Measurements from ENCODE around the gene OR9Q1. TPM values are rescaled to one million over a fixed set of nuclear protein-coding genes. Genes with fewer than 3 reads are reported as not detected.

OR9Q1 gene
- total RNA-seq, 5 donors from 2014 or later (not counting 1 experiment from before 2014, with no cell fraction given): not detected

- H3K9me3 ChIP-seq: no peaks in the 10 kb centered on the region
- ChIA-PET CTCF (no interaction called here), POLR2A (no interaction called here)
- Mint-ChIP-seq H3K36me3 (no peaks in the 10 kb centered on the region), H3K27me3 (peaks cover 6 to 21% of the 10 kb centered on the region in 2 donors), H3K4me3 (no peak overlapping the region), H3K4me1 (no peaks in the 10 kb centered on the region), H3K27ac (no peak overlapping the region), H3K9me3 (peaks cover 0 to 4% (median 0%) of the 10 kb centered on the region in 3 donors)
- 52% methylated on average over 2 of the region's 6 CpGs for WGBS (ENCODE audit: insufficient coverage)
- ATAC-seq (replicated peaks in 1 of 4) (no peak), DNase-seq (no peak)
- peaks cover 0 to 2% of the 10 kb centered on the region in 2 experiments for H3K27me3 ChIP-seq (replicated peaks in 1 of 2; ENCODE audit: control insufficient read depth in 2 of 2, extremely low read depth in 1 of 2, insufficient read depth in 2 of 2, low read length in 1 of 2)
- H3K36me3 ChIP-seq (ENCODE audit: control insufficient read depth in 2 of 2, extremely low read depth in 1 of 2, insufficient read depth in 1 of 2, low read length in 1 of 2): no peaks in the 10 kb centered on the region
- H3K4me1 ChIP-seq (ENCODE audit: control insufficient read depth in 1 of 2, extremely low read depth in 1 of 2, insufficient read depth in 2 of 2, low read length in 2 of 2): no peaks in the 10 kb centered on the region
- H3K4me3 ChIP-seq (ENCODE audit: control insufficient read depth in 1 of 2, extremely low read depth in 1 of 2, low read length in 1 of 2): no peak overlapping the region
- H3K27ac ChIP-seq (ENCODE audit: low read length): no peak overlapping the region
These were observed 5.2 kb downstream of the OR9Q1 start for GRCh38 chr11:58028687-58029411.

- Mint-ChIP-seq H3K27me3 (peaks cover 5 to 18% of the 10 kb centered on the region in 2 donors), H3K4me3 (no peak within 1 kb of the TSS), H3K36me3 (no peaks in the 10 kb centered on the region), H3K9me3 (peaks cover 0 to 12% (median 0%) of the 10 kb centered on the region in 3 donors), H3K4me1 (no peaks in the 10 kb centered on the region), H3K27ac (no peak within 1 kb of the TSS)
- no peak for ATAC-seq (replicated peaks in 1 of 4)
- no peaks in the 10 kb centered on the region for H3K36me3 ChIP-seq (ENCODE audit: control insufficient read depth in 2 of 2, extremely low read depth in 1 of 2, insufficient read depth in 1 of 2, low read length in 1 of 2)
- ChIA-PET POLR2A (no interaction called here), CTCF (no interaction called here)
- no peaks in the 10 kb centered on the region for H3K9me3 ChIP-seq
- H3K4me1 ChIP-seq (ENCODE audit: control insufficient read depth in 1 of 2, extremely low read depth in 1 of 2, insufficient read depth in 2 of 2, low read length in 2 of 2): no peaks in the 10 kb centered on the region
- no peak for DNase-seq
- H3K27ac ChIP-seq (ENCODE audit: low read length): no peak within 1 kb of the TSS
- no peak within 1 kb of the TSS for H3K4me3 ChIP-seq (ENCODE audit: control insufficient read depth in 1 of 2, extremely low read depth in 1 of 2, low read length in 1 of 2)
- H3K27me3 ChIP-seq (replicated peaks in 1 of 2; ENCODE audit: control insufficient read depth in 2 of 2, extremely low read depth in 1 of 2, insufficient read depth in 2 of 2, low read length in 1 of 2): no peaks in the 10 kb centered on the region
These were observed 7.0 kb downstream of the OR9Q1 start, which contains the start of gene OR6Q1 for GRCh38 chr11:58030653-58031052. Gene OR6Q1, plus strand, starts transcription at chr11:58030953. Its CDS starts 0 bp downstream, at chr11:58030953.

- POLR2A ChIA-PET: interaction anchor here in 1 of 2 donors (0.7 kb wide), 1 partner anchor 476 kb away, joined by 5 read pairs; no protein-coding TSS in a partner anchor
These were observed 10.8 kb downstream of the OR9Q1 start for GRCh38 chr11:58034471-58034870.

GRCh38 chr11:58039589-58039988 is 15.9 kb downstream of the OR9Q1 start:
- ATAC-seq (replicated peaks in 1 of 4): no peak
- no peaks in the 10 kb centered on the region for H3K4me1 ChIP-seq (ENCODE audit: control insufficient read depth in 1 of 2, extremely low read depth in 1 of 2, insufficient read depth in 2 of 2, low read length in 2 of 2)
- H3K4me3 ChIP-seq (ENCODE audit: control insufficient read depth in 1 of 2, extremely low read depth in 1 of 2, low read length in 1 of 2): no peak overlapping the region
- H3K9me3 Mint-ChIP-seq: peaks cover 7 to 20% (median 13%) of the 10 kb centered on the region in 3 donors
- no peaks in the 10 kb centered on the region for H3K36me3 Mint-ChIP-seq
- peaks cover 0 to 10% of the 10 kb centered on the region in 2 experiments for H3K27me3 ChIP-seq (replicated peaks in 1 of 2; ENCODE audit: control insufficient read depth in 2 of 2, extremely low read depth in 1 of 2, insufficient read depth in 2 of 2, low read length in 1 of 2)
- no peak overlapping the region for H3K27ac Mint-ChIP-seq
- no peaks in the 10 kb centered on the region for H3K4me1 Mint-ChIP-seq
- H3K4me3 Mint-ChIP-seq: no peak overlapping the region
- DNase-seq: no peak
- ChIA-PET POLR2A (no interaction called here), CTCF (interaction anchor here in 1 of 2 donors (0.5 kb wide), 1 partner anchor 1455 kb away, joined by 4 read pairs; no protein-coding TSS in a partner anchor)
- H3K27ac ChIP-seq (ENCODE audit: low read length): no peak overlapping the region
- no peaks in the 10 kb centered on the region for H3K9me3 ChIP-seq
- no peaks in the 10 kb centered on the region for H3K36me3 ChIP-seq (ENCODE audit: control insufficient read depth in 2 of 2, extremely low read depth in 1 of 2, insufficient read depth in 1 of 2, low read length in 1 of 2)
- H3K27me3 Mint-ChIP-seq: peaks cover 6 to 26% of the 10 kb centered on the region in 2 donors

More at GRCh38 chr11:58034471-58034870, 10.8 kb downstream of the OR9Q1 start:
- no peak overlapping the region for H3K27ac Mint-ChIP-seq
- no CpG with 5 or more reads among the region's 2 CpGs for WGBS (ENCODE audit: insufficient coverage)
- CTCF ChIA-PET: no interaction called here
- H3K4me3 Mint-ChIP-seq: no peak overlapping the region
- Histone ChIP-seq H3K27ac (ENCODE audit: low read length) (no peak overlapping the region), H3K9me3 (no peaks in the 10 kb centered on the region), H3K27me3 (replicated peaks in 1 of 2; ENCODE audit: control insufficient read depth in 2 of 2, extremely low read depth in 1 of 2, insufficient read depth in 2 of 2, low read length in 1 of 2) (no peaks in the 10 kb centered on the region), H3K36me3 (ENCODE audit: control insufficient read depth in 2 of 2, extremely low read depth in 1 of 2, insufficient read depth in 1 of 2, low read length in 1 of 2) (no peaks in the 10 kb centered on the region), H3K4me3 (ENCODE audit: control insufficient read depth in 1 of 2, extremely low read depth in 1 of 2, low read length in 1 of 2) (no peak overlapping the region), H3K4me1 (ENCODE audit: control insufficient read depth in 1 of 2, extremely low read depth in 1 of 2, insufficient read depth in 2 of 2, low read length in 2 of 2) (no peaks in the 10 kb centered on the region)
- peaks cover 7 to 20% (median 7%) of the 10 kb centered on the region in 3 donors for H3K9me3 Mint-ChIP-seq
- DNase-seq: no peak
- ATAC-seq (replicated peaks in 1 of 4): no peak
- H3K36me3 Mint-ChIP-seq: no peaks in the 10 kb centered on the region
- H3K27me3 Mint-ChIP-seq: peaks cover 1 to 18% of the 10 kb centered on the region in 2 donors
- no peaks in the 10 kb centered on the region for H3K4me1 Mint-ChIP-seq

- no peak for DNase-seq
- no peak overlapping the region for H3K4me3 Mint-ChIP-seq
These were observed 19.7 kb downstream of the OR9Q1 start for GRCh38 chr11:58043379-58043778.

GRCh38 chr11:58046231-58046630 is 22.6 kb downstream of the OR9Q1 start:
- H3K27ac Mint-ChIP-seq: no peak overlapping the region
- WGBS (ENCODE audit: insufficient coverage): no CpG with 5 or more reads among the region's 3 CpGs
- no peaks in the 10 kb centered on the region for H3K36me3 Mint-ChIP-seq
- Histone ChIP-seq H3K4me1 (ENCODE audit: control insufficient read depth in 1 of 2, extremely low read depth in 1 of 2, insufficient read depth in 2 of 2, low read length in 2 of 2) (no peaks in the 10 kb centered on the region), H3K4me3 (ENCODE audit: control insufficient read depth in 1 of 2, extremely low read depth in 1 of 2, low read length in 1 of 2) (no peak overlapping the region), H3K27ac (ENCODE audit: low read length) (no peak overlapping the region), H3K9me3 (no peaks in the 10 kb centered on the region), H3K27me3 (replicated peaks in 1 of 2; ENCODE audit: control insufficient read depth in 2 of 2, extremely low read depth in 1 of 2, insufficient read depth in 2 of 2, low read length in 1 of 2) (peaks cover 0 to 9% of the 10 kb centered on the region in 2 experiments), H3K36me3 (ENCODE audit: control insufficient read depth in 2 of 2, extremely low read depth in 1 of 2, insufficient read depth in 1 of 2, low read length in 1 of 2) (no peaks in the 10 kb centered on the region)
- no peak overlapping the region for H3K4me3 Mint-ChIP-seq
- peaks cover 0 to 5% (median 4%) of the 10 kb centered on the region in 3 donors for H3K9me3 Mint-ChIP-seq
- H3K27me3 Mint-ChIP-seq: peaks cover 10 to 36% of the 10 kb centered on the region in 2 donors
- no peaks in the 10 kb centered on the region for H3K4me1 Mint-ChIP-seq
- DNase-seq (no peak), ATAC-seq (replicated peaks in 1 of 4) (no peak)
- POLR2A ChIA-PET: no interaction called here
- CTCF ChIA-PET: no interaction called here

More at GRCh38 chr11:58043379-58043778, 19.7 kb downstream of the OR9Q1 start:
- Histone ChIP-seq H3K27me3 (replicated peaks in 1 of 2; ENCODE audit: control insufficient read depth in 2 of 2, extremely low read depth in 1 of 2, insufficient read depth in 2 of 2, low read length in 1 of 2) (peaks cover 0 to 15% of the 10 kb centered on the region in 2 experiments), H3K4me1 (ENCODE audit: control insufficient read depth in 1 of 2, extremely low read depth in 1 of 2, insufficient read depth in 2 of 2, low read length in 2 of 2) (no peaks in the 10 kb centered on the region), H3K4me3 (ENCODE audit: control insufficient read depth in 1 of 2, extremely low read depth in 1 of 2, low read length in 1 of 2) (no peak overlapping the region), H3K36me3 (ENCODE audit: control insufficient read depth in 2 of 2, extremely low read depth in 1 of 2, insufficient read depth in 1 of 2, low read length in 1 of 2) (no peaks in the 10 kb centered on the region), H3K9me3 (no peaks in the 10 kb centered on the region), H3K27ac (ENCODE audit: low read length) (no peak overlapping the region)
- CTCF ChIA-PET: interaction anchor here in 1 of 2 donors (0.5 kb wide), 1 partner anchor 650 kb away, joined by 4 read pairs; no protein-coding TSS in a partner anchor
- no CpG with 5 or more reads among the region's 2 CpGs for WGBS (ENCODE audit: insufficient coverage)
- Mint-ChIP-seq H3K4me1 (no peaks in the 10 kb centered on the region), H3K27ac (no peak overlapping the region), H3K36me3 (no peaks in the 10 kb centered on the region), H3K27me3 (peaks cover 10 to 44% of the 10 kb centered on the region in 2 donors), H3K9me3 (peaks cover 0 to 5% (median 4%) of the 10 kb centered on the region in 3 donors)
- ATAC-seq (replicated peaks in 1 of 4): no peak
- POLR2A ChIA-PET: no interaction called here
